Neural cell (in vitro differentiated cells): ENCODE data around the gene SETX.

Experiments used
- MXI1 ChIP-seq: fragments of 450-650 bp; conservative IDR thresholded peaks from 2 replicates; pipeline ENCODE4 v1.6.1; 2014; ENCODE audit warnings: antibody characterized with exemption, mild to moderate bottlenecking; ENCODE audit not compliant: poor library complexity, severe bottlenecking
- TAF1 ChIP-seq: IDR thresholded peaks from 2 replicates; pipeline ENCODE4 v1.6.1; 2012; ENCODE audit warnings: low read depth

DNA sequence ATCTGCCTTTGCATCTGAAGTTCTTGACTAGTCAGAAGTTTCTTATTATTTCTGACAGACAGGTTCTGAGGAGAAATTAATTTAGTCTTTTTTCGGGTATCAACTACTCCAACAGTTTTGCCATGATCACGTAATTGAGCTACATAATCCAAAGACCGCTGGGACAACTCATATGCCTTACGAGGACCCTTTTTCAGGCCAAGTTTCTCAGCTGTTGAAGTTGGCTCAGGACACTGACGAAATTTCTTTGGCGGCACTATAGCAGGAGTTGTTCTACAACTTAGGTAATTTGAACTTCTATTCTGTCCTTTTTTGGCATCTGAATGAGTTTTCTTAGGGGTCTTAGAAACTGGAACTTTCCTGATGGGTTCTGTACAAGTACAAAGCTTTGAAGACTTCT, 27.2 kb downstream of the SETX start:
- TF ChIP-seq MXI1 (no peak), TAF1 (no peak)
